GDM1 (cell line): ENCODE data around the gene ING1.
"Not testable (repeated sequence)": the region's sequence is repeated elsewhere in the genome, so short reads cannot be mapped to it uniquely, and the experiment has no call there.

Experiments
- DNase-seq: peaks from one replicate; lab custom pipeline; 2025; lab: John Stamatoyannopoulos, UW

ING1 gene

GRCh38 chr13:110713642-110713952 lies at the start of gene ING1:
TSS of gene ING1 (plus strand) at chr13:110713700. CDS start at chr13:110714150, 450 bp downstream.
- DNase-seq = no peak

GRCh38 chr13:110664041-110664440 lies 49.5 kb upstream of the ING1 start:
- DNase-seq = no peak

DNA sequence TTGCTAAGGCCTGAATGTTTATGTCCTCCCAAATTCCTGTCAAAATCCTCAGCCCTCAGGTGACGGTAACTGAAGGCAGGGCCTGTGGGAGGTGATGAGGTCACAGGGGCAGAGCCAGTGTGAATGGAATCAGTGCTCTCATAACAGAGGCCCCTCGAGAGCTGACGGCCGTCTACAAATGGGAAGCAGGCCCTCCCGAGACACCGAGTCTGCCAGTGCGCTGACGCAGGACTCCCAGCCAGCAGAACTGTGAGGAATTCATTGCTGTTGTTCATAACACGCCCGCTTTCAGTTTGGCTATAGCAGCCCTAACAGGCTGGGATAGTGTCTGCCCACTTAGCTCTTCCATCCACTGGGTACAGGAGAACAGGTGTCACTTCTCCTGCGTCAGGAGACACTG lies 48.8 kb upstream of the ING1 start:
- no peak for DNase-seq

GRCh38 chr13:110665491-110666254 lies 47.8 kb upstream of the ING1 start:
- DNase-seq = no peak

GRCh38 chr13:110666255-110666533 lies 47.3 kb upstream of the ING1 start:
- DNase-seq = no peak

- DNase-seq = no peak
Observed at GRCh38 chr13:110669036-110669435, 44.5 kb upstream of the ING1 start.

GRCh38 chr13:110669814-110670213 lies 43.7 kb upstream of the ING1 start:
- not testable (repeated sequence) for DNase-seq

DNA sequence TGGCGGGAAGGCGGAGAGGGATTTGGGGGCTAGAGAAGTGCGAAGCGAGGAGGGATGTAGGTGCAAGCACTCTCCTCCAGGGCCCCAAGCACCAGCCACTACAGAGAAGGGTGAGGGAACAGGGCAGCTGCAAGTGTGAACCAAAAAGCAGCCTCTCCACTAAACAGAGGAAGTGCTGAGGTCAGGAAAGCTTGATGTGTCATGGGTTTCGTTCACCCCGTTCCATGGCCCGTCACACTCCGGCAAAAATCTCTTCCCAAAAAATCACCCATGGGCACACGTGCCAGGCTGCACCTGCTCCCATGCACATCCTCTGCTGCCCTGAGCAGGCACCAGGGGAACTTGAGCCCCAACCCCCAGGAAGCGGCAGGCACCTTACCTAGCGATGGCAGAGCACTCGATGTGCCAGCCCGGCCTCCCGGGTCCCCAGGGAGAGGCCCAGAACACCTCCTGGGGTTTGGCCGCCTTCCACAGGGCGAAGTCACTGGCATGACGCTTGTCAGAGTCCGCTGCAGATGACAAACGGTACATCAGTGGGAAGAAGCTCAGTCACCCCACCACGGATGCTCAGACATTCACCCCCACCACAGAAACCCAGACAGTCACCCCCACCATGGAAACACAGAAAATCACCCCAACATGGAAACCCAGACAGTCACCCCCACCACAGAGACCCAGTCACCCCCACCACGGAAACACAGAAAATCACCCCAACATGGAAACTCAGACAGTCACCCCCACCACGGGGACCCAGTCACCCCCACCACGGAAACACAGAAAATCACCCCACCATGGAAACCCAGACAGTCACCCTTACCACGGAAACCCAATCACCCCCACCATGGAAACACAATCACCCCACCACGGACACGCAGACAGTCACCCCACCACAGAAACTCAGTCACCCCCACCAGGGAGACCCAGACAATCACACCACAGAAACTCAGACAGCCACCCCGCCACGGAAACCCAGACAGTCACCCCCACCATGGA lies 36.6 kb upstream of the ING1 start:
- no peak for DNase-seq

DNA sequence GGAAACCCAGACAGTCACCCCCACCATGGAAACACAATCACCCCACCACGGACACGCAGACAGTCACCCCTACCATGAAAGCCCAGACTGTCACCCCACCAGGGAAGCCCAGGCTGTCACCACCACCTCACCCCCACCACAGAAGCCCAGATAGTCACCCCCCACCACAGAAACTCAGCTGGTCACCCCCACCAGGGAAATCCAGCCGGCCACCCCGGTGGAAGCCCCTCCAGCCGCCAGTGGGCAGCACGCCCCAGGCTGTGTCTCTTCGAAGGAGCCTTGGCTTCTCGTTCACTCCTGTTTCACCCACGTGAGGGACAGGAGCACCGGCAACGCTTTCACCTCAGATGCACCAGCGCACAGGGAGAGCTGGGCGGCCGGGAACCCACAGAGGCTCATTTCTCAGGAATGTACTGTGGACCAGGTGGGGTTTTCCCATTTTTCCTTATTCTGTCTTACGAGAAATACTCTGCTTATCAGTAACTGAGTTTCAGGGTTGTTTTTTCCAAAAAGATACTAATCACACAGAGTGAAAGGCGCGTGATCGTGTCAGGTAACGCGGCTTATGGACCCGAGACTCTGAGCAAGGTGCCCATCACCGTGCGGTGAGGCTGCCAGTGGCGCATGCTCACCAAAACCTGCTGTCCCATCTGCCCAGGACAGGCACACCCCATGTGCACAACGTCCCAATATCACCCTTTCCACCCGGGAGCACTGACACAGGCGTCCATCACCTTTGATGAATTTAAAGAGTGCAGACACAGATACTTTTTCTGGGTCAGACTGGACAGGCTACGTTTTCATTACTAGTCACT lies 35.6 kb upstream of the ING1 start:
- DNase-seq = no peak

GRCh38 chr13:110680852-110681251 lies 32.6 kb upstream of the ING1 start:
- DNase-seq = no peak

- DNase-seq = no peak
Observed at GRCh38 chr13:110681868-110682550, 31.5 kb upstream of the ING1 start.

DNA sequence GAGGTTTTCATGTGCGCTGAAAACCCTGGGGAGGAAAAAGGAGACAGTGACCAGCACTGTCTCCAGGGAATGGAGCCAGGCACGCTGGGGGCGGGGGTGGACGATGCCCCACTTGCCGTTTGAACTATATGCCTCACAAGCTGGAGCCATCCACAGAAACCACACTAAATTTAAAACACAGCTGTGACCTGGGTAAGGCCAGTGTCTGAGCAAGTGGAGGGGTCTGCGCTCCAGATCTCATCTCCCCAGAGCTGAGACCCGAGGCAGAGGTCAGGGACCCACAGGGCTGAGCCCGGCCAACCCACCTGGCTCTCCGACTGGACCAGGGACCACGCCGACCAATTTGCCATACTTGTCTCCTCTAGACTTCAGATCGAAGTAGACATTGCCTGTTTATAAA lies 30.8 kb upstream of the ING1 start:
- DNase-seq = no peak

DNA sequence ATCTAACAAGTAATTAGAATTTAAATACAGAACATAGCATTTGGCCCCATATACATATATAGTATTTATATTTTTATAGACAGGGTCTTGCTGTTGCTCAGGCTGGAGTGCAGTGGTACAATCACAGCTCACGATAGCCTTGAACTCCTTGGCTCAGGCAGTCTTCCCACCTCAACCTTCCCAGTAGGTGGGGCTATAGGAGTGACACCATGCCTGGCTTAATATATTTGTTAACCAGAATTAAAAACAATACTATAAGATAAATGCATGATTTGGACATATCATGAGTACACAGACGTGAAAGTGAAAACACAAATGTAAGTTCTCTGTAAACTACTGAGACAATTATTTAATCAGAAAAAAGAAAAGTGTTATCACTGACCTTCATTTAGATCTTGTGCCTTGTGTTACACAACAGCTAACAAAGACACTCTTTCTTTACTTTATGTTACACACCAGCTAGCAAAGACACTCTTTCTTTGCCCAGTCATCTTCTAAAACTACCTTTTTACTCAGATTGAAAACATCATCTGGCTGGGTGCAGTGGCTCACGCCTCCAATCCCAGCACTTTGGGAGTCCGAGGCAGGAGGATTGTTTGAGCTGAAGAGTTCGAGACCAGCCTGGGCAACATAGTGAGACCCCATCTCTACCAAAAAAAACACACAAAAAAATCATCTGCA lies 30.2 kb upstream of the ING1 start:
- DNase-seq = peak; percentile 30

DNA sequence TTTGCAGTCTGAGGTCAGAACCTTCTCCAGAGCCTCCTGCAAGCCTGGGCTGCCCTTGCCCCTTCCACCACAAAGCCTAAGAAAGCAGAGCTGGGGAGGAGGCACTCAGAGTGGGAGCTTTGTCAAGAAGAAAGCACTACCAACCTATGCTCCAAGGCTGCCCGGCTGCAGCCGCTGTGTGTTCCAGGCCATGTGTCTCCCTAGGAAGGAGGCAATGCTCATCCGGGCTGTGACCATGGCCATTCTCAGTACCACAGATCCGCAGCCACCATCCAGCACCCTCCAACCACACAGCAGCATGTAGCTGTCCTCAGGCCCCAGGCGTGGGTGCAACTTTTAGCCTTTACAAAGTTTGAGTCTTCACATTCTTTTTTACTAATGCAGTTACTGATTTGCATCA lies 29.6 kb upstream of the ING1 start:
- no peak for DNase-seq

DNA sequence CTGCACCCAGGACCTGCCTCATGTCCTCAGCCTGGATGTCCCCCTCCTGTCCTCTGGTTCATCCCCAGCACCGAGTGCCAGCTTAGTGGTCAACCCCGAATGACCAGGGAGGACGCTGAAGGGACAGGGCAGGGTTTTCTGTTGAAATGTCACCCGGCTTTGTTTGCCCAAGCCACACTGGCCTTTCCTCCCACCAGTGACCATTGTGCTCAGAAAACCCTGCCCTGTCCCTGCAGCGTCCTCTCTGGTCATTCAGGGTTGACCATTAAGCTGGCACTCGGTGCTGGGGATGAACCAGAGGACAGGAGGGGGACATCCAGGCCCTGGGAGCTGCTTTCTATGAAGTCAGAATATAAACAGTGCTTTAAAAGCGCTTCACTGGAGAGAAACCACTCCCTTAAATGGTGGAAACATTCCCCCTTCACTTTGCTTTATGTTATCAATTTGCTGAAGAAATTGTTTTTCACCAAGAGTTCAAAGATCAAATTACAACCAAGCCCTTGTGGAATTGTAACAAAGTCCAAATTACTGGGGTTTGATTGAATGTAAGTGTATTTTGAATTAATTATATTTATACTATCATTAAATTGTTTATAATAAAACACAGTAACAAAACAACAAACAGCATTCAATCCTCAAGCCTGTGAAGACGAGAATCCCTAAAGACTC lies 29.0 kb upstream of the ING1 start:
- DNase-seq = no peak

GRCh38 chr13:110685305-110686020 lies 28.0 kb upstream of the ING1 start:
- no peak for DNase-seq

DNA sequence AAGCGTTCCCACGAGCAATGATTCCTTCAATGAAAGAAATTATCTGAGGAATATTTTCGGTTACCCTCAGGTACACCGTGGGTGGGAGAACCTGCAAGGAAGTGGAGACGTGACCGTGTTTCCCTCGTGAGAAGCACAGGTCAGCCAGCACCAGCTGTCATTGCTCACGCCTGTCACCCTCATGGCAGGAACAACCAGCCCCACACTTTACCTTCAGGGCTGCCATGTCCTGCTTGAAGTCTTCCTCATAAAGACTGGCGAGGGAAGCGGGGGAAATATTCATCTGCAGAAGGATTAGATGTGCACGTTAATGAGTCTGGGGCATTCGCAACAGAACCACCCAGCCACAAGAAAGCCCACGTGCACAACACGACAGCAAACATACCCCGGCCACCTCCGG lies 25.8 kb upstream of the ING1 start:
- DNase-seq = no peak

- DNase-seq = no peak
Observed at GRCh38 chr13:110689041-110689440, 24.5 kb upstream of the ING1 start.

DNA sequence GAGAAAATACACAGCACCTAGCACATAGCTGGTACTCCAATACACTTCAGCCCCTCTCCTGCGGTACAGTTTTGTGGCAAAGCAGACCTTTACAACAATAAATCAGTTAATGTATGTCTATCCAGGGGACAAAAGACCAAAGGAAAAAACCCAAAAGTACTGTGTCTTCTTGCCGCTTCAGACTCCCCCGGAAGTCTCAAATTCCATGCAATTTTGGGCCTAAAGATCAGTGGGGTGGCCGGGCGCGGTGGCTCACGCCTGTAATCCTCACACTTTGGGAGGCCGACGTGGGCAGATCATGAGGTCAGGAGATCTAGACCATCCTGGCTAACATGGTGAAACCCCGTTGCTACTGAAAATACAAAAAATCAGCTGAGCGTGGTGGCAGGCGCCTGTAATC lies 23.8 kb upstream of the ING1 start:
- DNase-seq = no peak

DNA sequence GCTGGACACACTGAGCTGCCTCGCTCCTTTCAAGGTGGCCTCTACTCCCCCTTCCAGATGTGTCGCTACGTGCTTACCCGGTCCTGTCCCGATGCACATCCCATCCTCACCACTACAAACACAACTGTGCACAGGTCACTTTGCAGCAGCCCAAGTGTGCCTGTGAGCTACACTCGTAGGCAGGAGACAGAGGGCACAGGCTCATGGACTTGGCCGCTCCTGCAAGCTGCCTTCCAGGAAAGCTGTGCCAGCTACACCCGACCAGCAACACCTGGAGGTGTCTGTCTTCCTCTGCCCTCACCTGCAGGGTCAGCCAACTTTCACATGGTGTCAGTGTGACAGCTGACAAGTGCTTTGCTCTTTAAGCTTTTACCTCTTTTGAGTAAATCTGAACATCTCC lies 23.0 kb upstream of the ING1 start:
- no peak for DNase-seq
